DOHH2 (cell line): ENCODE results near the gene EMP1.

ENCODE experiments used
- EZH2phosphoT487 ChIP-seq: fragments of 200-600 bp; sonication (generic); IDR thresholded peaks from 2 replicates; pipeline ENCODE4 v1.6.1; 2017; ENCODE audit warnings: borderline replicate concordance, mild to moderate bottlenecking, antibody characterized with exemption, low read length, moderate library complexity, mixed read lengths
- TF ChIP-seq, protein P1 (sequence below): fragments of 200-600 bp; sonication (generic); IDR thresholded peaks from one replicate; pipeline ENCODE4 v1.5.1; 2014; ENCODE audit warnings: antibody characterized with exemption, mild to moderate bottlenecking, low read depth, low read length; ENCODE audit not compliant: poor library complexity, severe bottlenecking

DNA sequence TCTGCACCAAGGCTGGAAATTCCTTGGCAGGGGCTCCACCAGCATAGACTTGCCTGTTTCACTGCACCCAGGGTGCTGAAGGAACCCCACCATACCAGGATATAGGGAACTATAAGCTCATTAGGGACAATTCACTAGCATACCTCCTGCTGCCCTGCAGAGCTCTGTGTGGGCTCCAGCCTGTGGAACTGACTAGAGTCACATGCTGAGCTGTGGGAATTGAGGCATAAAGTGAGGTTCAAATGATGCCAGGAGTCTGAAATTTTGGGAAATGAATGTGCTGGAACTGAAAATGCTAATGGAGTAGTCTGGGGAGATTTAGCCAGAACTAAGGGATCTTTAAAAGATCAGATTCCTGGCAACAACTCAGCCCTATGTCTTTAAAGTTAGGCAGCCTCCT is 7.3 kb upstream of the EMP1 start:
- TF ChIP-seq, protein P1, sequence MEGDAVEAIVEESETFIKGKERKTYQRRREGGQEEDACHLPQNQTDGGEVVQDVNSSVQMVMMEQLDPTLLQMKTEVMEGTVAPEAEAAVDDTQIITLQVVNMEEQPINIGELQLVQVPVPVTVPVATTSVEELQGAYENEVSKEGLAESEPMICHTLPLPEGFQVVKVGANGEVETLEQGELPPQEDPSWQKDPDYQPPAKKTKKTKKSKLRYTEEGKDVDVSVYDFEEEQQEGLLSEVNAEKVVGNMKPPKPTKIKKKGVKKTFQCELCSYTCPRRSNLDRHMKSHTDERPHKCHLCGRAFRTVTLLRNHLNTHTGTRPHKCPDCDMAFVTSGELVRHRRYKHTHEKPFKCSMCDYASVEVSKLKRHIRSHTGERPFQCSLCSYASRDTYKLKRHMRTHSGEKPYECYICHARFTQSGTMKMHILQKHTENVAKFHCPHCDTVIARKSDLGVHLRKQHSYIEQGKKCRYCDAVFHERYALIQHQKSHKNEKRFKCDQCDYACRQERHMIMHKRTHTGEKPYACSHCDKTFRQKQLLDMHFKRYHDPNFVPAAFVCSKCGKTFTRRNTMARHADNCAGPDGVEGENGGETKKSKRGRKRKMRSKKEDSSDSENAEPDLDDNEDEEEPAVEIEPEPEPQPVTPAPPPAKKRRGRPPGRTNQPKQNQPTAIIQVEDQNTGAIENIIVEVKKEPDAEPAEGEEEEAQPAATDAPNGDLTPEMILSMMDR, result no peak
- TF ChIP-seq EZH2phosphoT487, result no peak
